Measurements from ENCODE around the gene PAGE2. TPM values are rescaled to one million over a fixed set of nuclear protein-coding genes. Genes with fewer than 3 reads are reported as not detected.

The PAGE2 gene
- total and polyA plus RNA-seq, 2 experiments from 2014 or later: not detected

GRCh38 chrX:55130481-55130880, 41.7 kb downstream of the PAGE2 start (continued):
- TF ChIP-seq, protein P1, sequence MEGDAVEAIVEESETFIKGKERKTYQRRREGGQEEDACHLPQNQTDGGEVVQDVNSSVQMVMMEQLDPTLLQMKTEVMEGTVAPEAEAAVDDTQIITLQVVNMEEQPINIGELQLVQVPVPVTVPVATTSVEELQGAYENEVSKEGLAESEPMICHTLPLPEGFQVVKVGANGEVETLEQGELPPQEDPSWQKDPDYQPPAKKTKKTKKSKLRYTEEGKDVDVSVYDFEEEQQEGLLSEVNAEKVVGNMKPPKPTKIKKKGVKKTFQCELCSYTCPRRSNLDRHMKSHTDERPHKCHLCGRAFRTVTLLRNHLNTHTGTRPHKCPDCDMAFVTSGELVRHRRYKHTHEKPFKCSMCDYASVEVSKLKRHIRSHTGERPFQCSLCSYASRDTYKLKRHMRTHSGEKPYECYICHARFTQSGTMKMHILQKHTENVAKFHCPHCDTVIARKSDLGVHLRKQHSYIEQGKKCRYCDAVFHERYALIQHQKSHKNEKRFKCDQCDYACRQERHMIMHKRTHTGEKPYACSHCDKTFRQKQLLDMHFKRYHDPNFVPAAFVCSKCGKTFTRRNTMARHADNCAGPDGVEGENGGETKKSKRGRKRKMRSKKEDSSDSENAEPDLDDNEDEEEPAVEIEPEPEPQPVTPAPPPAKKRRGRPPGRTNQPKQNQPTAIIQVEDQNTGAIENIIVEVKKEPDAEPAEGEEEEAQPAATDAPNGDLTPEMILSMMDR (conservative IDR thresholded peaks at IDR 0.05; ENCODE audit: low read depth in 2 of 2): no peak
- no peak for TF ChIP-seq STAT1 (IDR thresholded peaks at IDR 0.05; ENCODE audit: unreplicated experiment)
- TF ChIP-seq ZNF114 (CRISPR knock-in tag; IDR thresholded peaks at IDR 0.05): no peak
- TF ChIP-seq JUNB (IDR thresholded peaks at IDR 0.05; ENCODE audit: unreplicated experiment): no peak

DNA sequence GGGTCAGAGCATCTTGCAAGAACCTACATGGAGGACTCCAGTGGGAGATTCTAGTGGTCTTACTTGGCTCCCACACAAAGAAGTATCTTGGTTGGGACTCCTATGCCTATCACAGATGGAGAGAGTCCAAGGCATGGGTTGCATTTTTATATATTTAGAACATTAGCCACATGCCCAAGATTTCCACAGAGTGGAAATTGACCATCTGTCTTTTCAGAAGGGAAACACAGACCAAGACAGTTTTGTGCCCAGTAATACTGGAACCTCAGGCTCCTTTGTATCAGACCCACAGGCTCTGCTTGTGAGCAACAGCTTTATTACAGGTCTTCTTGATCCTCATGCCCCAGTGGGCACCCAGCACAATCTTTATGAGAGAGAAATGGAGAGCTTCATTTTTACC, 43.6 kb downstream of the PAGE2 start:
- Histone ChIP-seq H2AFZ (no peak overlapping the region), H3K79me2 (replicated peaks; ENCODE audit: insufficient read depth) (no peaks in the 10 kb centered on the region), H3K9me2 (ENCODE audit: insufficient read depth) (no peaks in the 10 kb centered on the region), H3F3A (replicated peaks; ENCODE audit: low read depth) (no peaks in the 10 kb centered on the region), H3K27ac (ENCODE audit: low read depth) (no peak overlapping the region), H3K4me1 (ENCODE audit: insufficient read depth) (no peaks in the 10 kb centered on the region), H3K4me2 (no peak overlapping the region), H3K36me3 (ENCODE audit: insufficient read depth) (no peaks in the 10 kb centered on the region), H3K27me3 (ENCODE audit: insufficient read depth) (no peaks in the 10 kb centered on the region), H4K20me1 (replicated peaks; ENCODE audit: insufficient read depth) (no peaks in the 10 kb centered on the region), H3K4me3 (no peak overlapping the region)
- Mint-ChIP-seq H3K9me3 (no peaks in the 10 kb centered on the region), H3K36me3 (ENCODE audit: low read depth) (no peaks in the 10 kb centered on the region), H3K4me3 (no peak overlapping the region), H3K27ac (no peak overlapping the region), H3K27me3 (ENCODE audit: insufficient read depth, low read depth, poor library complexity) (no peaks in the 10 kb centered on the region), H3K4me1 (no peaks in the 10 kb centered on the region)
- no peak for DNase-seq (ENCODE audit: low spot score)
- TF ChIP-seq STAT1 (IDR thresholded peaks at IDR 0.05; ENCODE audit: unreplicated experiment) (no peak), NANOG (IDR thresholded peaks at IDR 0.05; ENCODE audit: borderline replicate concordance) (no peak), JUNB (IDR thresholded peaks at IDR 0.05; ENCODE audit: unreplicated experiment) (no peak), REST (IDR thresholded peaks at IDR 0.05; ENCODE audit: unreplicated experiment) (no peak), EZH2 (IDR thresholded peaks at IDR 0.05; ENCODE audit: low read depth, unreplicated experiment) (no peak), ZNF331 (CRISPR knock-in tag; IDR thresholded peaks at IDR 0.05; ENCODE audit: low read depth) (no peak), CREB1 (CRISPR knock-in tag; IDR thresholded peaks at IDR 0.05; ENCODE audit: low read depth) (no peak), POLR2AphosphoS5 (IDR thresholded peaks at IDR 0.05; ENCODE audit: low read depth) (no peak), EZH2phosphoT487 (IDR thresholded peaks at IDR 0.05; ENCODE audit: unreplicated experiment) (no peak), ZNF114 (CRISPR knock-in tag; IDR thresholded peaks at IDR 0.05) (no peak)
- TF ChIP-seq, protein P1 (conservative IDR thresholded peaks at IDR 0.05; ENCODE audit: low read depth in 2 of 2): no peak
- ATAC-seq: no peak
